ENCODE measurements around the gene TOB2.

The TOB2 gene

DNA sequence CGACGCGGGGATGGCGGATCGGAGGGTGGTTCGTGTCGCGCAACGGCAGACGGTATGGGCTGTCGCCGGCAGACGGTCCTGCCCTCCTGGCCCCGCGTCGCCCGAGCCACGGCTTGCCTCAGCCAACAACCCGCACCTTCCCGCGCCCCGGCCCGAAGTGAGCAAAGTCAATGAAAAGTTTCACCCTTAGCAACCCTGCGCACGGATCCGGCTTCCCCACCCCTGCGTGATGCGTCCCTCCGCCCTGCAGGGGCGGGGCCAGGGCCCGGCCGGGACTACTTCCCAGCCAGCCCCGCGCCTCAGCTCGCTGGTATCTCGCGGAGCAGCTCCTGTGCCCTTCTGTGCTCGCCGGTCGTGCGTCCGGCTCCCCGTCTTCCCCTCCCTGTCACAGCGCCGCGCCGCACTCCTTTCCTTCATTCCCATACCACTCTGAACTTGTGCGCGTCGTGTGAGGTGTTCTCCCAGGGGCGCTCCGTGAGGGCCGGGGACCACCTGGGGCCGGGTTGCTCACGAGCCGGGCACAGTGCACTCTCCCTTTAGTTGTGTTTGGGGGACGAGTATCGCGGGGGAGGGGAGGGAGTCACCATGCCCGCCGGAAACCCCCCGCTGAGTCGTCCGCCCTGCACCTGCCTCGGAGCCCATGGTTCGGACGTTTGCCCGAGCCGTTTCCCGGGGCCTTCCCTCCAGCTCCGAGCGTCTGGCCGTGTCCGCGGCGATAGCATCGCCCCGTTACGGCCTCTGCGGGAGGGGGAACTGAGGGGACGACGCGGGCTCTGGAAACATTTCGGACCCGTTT lies at the start of gene TOB2:
Gene TOB2, minus strand, starts transcription at position 163 of the 796 bp plus-strand sequence. CDS start 9,456 bp downstream, outside the sequence.
- DNase-seq (ENCODE audit: low spot score) = peak; percentile 96

- no peak for DNase-seq (ENCODE audit: low spot score)
These were observed 44.9 kb upstream of the TOB2 start for GRCh38 chr22:41491374-41492100.

DNA sequence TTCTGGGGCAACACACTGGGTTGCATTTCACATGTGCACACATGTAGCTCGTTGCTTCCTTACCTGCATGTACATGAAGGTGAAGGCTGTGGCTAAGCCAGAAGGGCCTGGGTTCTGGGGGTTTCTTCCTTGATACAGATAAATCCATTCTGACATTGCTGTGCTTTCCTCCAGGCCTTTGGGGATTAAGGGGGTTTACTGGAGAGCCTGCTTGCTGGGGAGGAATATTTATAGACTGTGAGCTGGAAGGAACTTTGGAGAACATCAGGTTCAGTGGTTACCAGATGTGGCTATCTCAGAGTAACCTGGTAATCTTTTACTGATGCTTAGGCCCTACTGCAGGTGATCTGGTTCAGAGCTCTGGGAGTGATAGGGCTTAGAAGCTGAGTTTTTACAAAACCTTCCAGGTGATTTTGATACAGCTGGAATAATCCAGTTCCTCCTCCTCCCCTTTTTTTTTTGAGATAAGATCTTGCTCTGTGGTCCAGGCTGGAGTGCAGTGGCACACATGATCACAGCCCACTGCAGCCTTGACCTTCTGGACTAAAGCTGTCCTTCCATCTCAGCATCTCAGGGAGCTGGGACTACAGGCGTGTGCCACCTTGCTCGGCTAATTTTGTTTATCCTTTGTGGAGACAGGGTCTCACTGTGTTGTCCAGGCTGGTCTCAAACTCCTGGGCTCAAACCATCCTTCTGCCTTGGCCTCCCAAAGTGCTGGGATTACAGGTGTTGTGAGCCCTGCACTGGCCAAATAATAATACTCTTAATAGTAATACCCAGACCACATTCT lies 42.2 kb upstream of the TOB2 start:
- no peak for DNase-seq (ENCODE audit: low spot score)

DNA sequence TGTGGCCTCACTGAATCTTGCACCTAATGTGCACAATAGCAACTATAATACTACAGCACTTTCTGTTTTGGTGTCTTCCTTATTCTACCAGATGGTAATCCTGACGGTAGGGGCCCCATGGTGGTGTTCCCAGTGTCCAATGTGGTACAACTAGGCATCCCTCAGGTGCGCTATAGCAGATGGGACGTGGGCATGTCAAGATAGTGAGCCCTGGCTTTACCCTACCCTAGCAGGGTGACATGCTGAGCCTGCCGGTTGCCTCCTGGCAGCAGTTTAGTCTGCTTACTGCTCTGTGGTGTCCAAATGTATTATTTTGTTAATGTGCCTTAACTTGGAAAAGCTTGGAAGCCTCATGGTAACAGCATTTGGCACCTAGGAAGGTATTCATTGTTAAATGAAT lies 41.5 kb upstream of the TOB2 start:
- no peak for DNase-seq (ENCODE audit: low spot score)

DNA sequence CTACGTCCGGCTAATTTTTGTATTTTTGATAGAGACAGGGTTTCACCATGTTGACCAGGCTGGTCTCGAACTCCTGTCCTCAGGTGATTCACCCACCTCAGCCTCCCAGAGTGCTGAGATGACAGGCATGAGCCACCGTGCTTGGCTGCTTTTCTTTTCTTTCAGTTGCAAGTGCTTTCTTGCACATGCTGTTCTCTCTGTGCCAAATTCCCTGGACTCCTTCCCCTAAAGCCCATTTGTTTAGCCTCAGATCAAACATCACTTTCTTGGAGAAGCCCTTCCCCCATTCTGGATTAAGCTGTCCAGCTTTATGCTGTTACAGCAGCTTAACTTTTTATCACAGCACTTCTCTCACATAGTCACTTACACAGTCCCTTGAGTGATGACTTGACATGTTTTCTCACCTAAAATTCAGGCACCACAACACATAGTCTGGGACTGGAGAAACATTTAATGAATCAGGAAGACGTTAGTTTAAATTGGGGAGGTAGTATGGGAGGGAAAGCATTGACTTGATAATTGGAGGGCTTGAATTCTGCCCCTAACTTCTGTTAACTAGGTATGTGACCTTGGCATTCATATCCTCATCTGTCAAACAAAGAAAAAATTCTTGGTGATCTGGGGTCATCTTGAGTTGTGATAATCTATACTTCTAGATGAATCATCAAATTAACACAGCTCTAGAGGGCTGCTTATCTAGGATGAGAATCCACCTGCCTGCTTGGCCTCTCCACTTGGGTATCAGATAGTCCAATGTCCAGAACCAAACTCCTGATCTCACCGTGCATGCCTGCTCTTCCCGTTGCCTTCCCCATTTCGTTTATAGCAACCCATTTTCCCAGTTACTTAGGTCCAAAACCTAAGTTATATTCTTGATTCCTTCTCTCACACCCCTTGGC lies 40.7 kb upstream of the TOB2 start:
- DNase-seq (ENCODE audit: low spot score) = no peak

DNA sequence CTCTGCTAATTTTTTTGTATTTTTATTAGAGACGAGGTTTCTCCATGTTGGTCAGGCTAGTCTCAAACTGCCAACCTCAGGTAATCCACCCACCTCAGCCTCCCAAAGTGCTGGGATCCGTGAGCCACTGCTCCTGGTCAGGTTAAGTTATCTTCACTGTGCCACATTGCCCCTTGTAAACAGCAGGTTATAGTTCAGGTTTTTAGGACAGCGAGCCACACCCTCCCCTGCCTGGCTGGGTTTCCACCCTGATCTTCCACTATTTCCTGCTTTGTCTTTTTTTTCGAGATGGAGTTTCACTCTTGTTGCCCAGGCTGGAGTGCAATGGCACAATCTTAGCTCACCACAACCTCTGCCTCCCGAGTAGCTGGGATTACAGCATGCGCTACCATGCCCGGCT lies 38.4 kb upstream of the TOB2 start:
- no peak for DNase-seq (ENCODE audit: low spot score)

GRCh38 chr22:41482319-41482935 lies 35.8 kb upstream of the TOB2 start:
- peak; percentile 40 for DNase-seq (ENCODE audit: low spot score)

DNA sequence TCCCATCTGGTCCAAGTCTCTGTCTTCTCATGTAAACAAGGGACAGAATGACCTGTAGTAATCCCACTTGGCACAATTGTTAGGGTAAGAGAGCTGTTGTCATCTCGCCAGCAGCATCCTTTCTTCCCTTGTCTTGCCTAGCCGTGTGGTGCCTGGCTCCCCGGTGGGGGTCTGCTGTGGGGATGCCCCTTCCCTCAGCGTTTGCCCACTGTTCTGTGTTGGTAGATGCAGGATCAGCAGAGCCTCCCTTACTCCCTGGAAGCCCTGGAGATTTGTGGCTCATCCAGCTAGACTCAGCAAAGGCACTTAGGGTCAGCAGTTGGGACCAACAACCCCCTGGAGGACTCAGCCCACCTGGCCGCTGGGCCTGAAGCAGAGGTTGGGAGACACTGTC lies 35.3 kb upstream of the TOB2 start:
- DNase-seq (ENCODE audit: low spot score) = no peak

DNA sequence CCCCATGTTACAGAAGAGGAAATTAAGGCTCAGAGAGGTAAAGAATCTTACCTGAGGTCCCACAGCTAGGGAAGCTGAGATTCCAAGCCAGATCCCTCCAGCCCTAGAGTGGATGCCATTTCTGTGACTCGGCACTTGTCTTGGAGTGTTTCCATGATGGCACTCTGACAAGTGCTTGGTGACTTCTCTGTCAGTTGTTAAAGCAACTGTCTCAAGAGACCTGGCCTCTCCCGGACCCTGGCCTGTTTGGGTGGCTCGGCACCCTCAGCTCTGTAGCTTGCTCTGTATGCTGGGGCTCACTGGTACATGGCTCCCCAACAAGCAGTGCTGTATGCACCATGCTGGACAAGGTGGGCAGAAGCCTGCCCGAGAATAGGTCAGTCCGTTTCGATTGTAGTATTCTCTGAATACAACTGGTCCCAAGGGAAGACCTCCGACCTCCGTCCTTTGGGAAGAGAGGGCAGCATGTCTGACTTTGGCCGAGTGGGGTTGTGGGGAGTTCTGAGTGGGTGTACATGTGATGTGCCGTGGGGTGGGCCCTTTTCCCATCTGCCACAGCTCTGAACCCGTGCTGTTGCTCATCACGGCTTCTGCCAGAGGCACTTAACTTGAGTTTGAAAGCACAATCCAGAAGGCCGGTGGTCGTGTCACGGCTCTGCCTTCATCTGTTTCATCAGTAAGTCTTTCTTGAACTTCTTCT lies 34.7 kb upstream of the TOB2 start:
- DNase-seq (ENCODE audit: low spot score) = peak; percentile 46

- DNase-seq (ENCODE audit: low spot score) = peak; percentile 38
These were observed 33.8 kb upstream of the TOB2 start for GRCh38 chr22:41480397-41480735.

- peak; percentile 35 for DNase-seq (ENCODE audit: low spot score)
These were observed 33.2 kb upstream of the TOB2 start for GRCh38 chr22:41479671-41480396.

- no peak for DNase-seq (ENCODE audit: low spot score)
These were observed 32.4 kb upstream of the TOB2 start for GRCh38 chr22:41478891-41479521.

GRCh38 chr22:41478473-41478872 lies 31.9 kb upstream of the TOB2 start:
- DNase-seq (ENCODE audit: low spot score) = no peak

GRCh38 chr22:41474872-41475451 lies 28.4 kb upstream of the TOB2 start:
- DNase-seq (ENCODE audit: low spot score) = no peak

DNA sequence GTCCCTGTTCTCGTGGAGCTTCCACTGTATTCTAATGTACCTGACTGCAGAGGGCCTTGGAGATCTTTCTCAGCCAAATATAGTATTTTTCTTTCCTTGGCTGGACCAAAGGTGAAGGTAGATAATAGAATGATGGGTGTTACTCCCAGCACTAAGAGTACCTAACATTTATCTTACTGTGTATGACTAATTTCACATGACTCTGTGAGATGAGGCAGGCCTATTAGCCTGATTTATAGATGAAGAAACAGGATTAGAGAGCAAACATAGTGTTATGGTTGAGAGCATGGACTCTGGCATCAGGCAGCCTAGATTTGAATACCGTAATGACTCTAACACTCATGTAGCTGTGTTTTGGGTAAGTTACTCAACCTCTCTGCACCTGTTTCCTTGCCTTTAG lies 25.0 kb upstream of the TOB2 start:
- DNase-seq (ENCODE audit: low spot score) = no peak

DNA sequence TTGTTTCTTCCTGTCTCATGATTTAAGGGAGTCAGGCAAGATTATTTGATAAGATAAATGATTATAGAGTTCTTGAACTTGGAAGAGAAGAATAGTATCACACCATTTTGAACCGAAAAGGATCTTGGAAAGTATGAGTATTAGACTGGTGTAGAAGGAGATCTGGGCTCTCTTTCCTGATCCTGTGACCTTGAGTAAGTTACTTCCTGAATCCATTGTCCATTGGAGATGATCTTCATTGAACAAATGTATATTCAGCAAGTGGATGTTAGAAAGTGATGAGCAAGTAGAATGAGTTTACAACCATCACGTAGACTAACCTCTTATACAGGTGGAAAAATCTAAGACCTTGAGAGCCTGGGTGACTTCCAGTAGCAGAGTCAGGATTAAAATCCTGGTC lies 24.3 kb upstream of the TOB2 start:
- no peak for DNase-seq (ENCODE audit: low spot score)

DNA sequence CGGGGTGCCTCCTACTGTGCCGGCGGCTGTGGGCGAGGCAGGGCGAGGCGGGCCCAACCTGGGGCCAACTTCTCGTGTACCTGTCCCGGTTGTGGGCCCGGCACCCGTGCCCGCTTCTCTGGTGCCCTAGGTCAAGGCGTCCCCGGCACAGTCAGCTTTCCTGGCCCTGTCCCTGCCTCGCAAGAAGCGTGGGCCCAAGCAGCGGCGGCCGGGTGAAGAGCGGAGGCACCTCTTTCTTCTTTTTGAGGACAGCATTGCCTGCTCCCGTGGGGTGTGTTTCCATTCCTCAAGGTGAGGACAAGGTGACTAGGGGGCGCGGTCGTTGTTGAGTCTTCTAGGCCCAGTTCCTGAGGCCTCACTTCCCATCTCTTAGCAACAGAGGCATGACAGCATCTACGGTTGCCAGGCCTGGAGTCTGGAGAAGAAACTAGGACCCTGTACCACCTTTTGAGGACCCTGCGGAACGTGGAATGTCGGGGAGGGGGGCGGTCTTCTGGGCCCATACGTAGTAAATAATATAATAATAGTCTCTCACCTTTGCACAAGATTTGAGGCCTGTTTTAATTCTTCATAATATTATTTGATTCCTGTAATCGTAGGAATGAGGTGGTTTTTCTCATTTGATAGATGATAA lies 22.7 kb upstream of the TOB2 start:
- peak; percentile 14 for DNase-seq (ENCODE audit: low spot score)

- DNase-seq (ENCODE audit: low spot score) = peak; percentile 97
These were observed 22.0 kb upstream of the TOB2 start, which contains the start of the genes ACO2 and PHF5A for GRCh38 chr22:41468381-41469217. Gene ACO2 (plus strand): TSS chr22:41469117. CDS start chr22:41469147, 30 bp downstream. Gene PHF5A (minus strand): TSS chr22:41468692. CDS start chr22:41468653, 39 bp downstream.

All from GM03348 (cell line).